GM12891 (cell line): ENCODE data around the gene PERM1.

Experiments used
- POLR2A ChIP-seq: IDR thresholded peaks from 2 replicates; pipeline ENCODE4 v1.6.1; 2011; ENCODE audit warnings: low read depth, low read length, control low read depth
- POLR2AphosphoS5 ChIP-seq: IDR thresholded peaks from 2 replicates; pipeline ENCODE4 v1.6.1; 2011; ENCODE audit warnings: low read depth, low read length, control low read depth
- POU2F2 ChIP-seq: IDR thresholded peaks from 2 replicates; pipeline ENCODE4 v1.6.1; 2011; ENCODE audit warnings: low read depth, mild to moderate bottlenecking, control low read depth, low read length, moderate library complexity
- SPI1 ChIP-seq: IDR thresholded peaks from 2 replicates; pipeline ENCODE4 v1.6.1; 2011; ENCODE audit warnings: low read depth, low read length, control low read depth
- TAF1 ChIP-seq: IDR thresholded peaks from 2 replicates; pipeline ENCODE4 v1.6.1; 2011; ENCODE audit warnings: low read depth, low read length, control low read depth

DNA sequence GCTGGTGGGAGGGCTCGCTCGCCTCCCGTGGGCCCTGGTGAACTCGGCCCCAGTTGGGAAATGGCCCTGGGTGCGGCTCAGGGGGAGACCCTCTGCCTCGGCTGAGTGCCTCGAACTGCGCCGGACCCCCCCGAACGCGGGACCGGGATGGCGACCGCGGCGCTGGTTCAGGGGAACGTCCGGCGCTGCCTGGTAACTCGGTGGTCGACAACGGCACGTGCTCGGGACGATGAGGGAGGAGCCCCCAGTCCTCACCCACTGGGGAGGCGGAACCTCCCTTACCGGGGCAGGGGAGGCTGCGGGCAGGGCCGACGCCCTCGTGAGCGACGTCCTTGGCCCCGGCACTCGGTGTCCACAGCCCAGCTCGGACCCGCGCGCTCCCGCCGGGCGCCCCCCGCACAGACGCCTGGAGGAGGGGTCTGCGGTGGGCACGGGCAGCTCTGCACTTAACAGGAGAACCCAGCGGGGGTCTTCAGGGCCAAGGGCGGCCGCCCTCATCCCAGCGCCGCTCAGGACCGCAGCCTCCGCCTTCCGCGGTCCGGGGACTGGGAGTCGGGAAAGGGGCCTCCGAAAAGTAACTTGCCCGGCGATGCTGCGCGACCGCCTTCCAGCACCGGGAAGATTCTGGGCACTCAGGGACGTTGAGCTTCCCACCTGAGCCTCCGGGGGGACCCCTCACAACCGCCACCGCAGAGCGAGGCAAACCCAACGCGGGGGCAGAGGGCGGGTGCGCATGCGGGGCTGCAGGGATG is 16.3 kb upstream of the PERM1 start:
- no peak for TF ChIP-seq POLR2A
- no peak for TF ChIP-seq POLR2AphosphoS5
- no peak for TF ChIP-seq POU2F2
- no peak for TF ChIP-seq TAF1
- TF ChIP-seq SPI1: no peak
